H1 (cell line): Measurements from ENCODE around the gene C12orf42. TPM values are rescaled to one million over a fixed set of nuclear protein-coding genes. Genes with fewer than 3 reads are reported as not detected.

Source experiments
- CTCF ChIA-PET: fragments of 300-600 bp; sonication (Branson Sonifier 250); formaldehyde crosslinking; loops from one replicate; lab custom pipeline; 2021; ENCODE audit not compliant: partially characterized antibody; lab: Charles Lee
- POLR2A ChIA-PET: fragments of 300-600 bp; sonication (Branson Sonifier 250); formaldehyde crosslinking; loops from one replicate; lab custom pipeline; 2021; ENCODE audit warnings: inconsistent platforms; ENCODE audit not compliant: partially characterized antibody; lab: Charles Lee
- DNase-seq, 2 experiments: peaks; one replicate each; pipeline versions ENCODE4 v3.0.0 to v3.0.0-alpha.2; 2010 to 2022; ENCODE audit warnings: low spot score in 2 of 2, low read depth in 1 of 2, mixed read lengths in 1 of 2
- FAIRE-seq: peaks from 2 replicates; lab custom pipeline; 2011; peaks lifted over from hg19 to GRCh38; lab: Jason Lieb, UNC
- H2AFZ ChIP-seq: 2 replicates; pipeline ENCODE4 v1.8.1; 2012; ENCODE audit warnings: low read length, inconsistent platforms
- H2AK5ac ChIP-seq: 2 replicates; pipeline ENCODE4 v1.6.1; 2013; ENCODE audit warnings: low read depth, low read length
- H2BK120ac ChIP-seq: replicated peaks from 2 replicates; pipeline ENCODE3; 2013; ENCODE audit warnings: low read depth, low read length, inconsistent platforms
- H2BK12ac ChIP-seq: 2 replicates; pipeline ENCODE4 v1.6.1; 2013; ENCODE audit warnings: low read depth, low read length
- H2BK15ac ChIP-seq: 2 replicates; pipeline ENCODE4 v1.6.1; 2013; ENCODE audit warnings: low read length
- H2BK20ac ChIP-seq: 2 replicates; pipeline ENCODE4 v1.6.1; 2013; ENCODE audit warnings: low read length
- H2BK5ac ChIP-seq: 2 replicates; pipeline ENCODE4 v1.6.1; 2013; ENCODE audit warnings: low read depth, low read length
- H3K14ac ChIP-seq: 2 replicates; pipeline ENCODE4 v1.6.1; 2013; ENCODE audit warnings: inconsistent platforms; ENCODE audit not compliant: insufficient read length
- H3K18ac ChIP-seq: 2 replicates; pipeline ENCODE4 v1.6.1; 2013; ENCODE audit warnings: low read length; ENCODE audit errors: extremely low read depth
- H3K23ac ChIP-seq: 2 replicates; pipeline ENCODE4 v1.6.1; 2013; ENCODE audit warnings: inconsistent platforms; ENCODE audit not compliant: insufficient read length
- H3K23me2 ChIP-seq: 2 replicates; pipeline ENCODE4 v1.6.1; 2013; ENCODE audit warnings: low read depth, low read length
- H3K27ac ChIP-seq: 2 replicates; pipeline ENCODE4 v1.6.1; 2011; ENCODE audit warnings: low read depth, low read length, inconsistent platforms
- H3K27me3 ChIP-seq, 4 experiments: replicated peaks in 1 of 4; 1 replicate in 1 of 4; 2 replicates in 3 of 4; pipeline versions ENCODE4 v1.6.1 to v1.8.1; 2011 to 2013; ENCODE audit warnings: low read length in 3 of 4, mild to moderate bottlenecking in 3 of 4, inconsistent platforms in 2 of 4, mixed read lengths in 2 of 4, moderate library complexity in 1 of 4; ENCODE audit not compliant: control insufficient read depth in 3 of 4, insufficient read depth in 3 of 4; ENCODE audit errors: extremely low read depth in 1 of 4
- H3K36me3 ChIP-seq, 4 experiments: 2 replicates each; pipeline versions ENCODE4 v1.6.1 to v1.8.1; 2011 to 2013; ENCODE audit warnings: mild to moderate bottlenecking in 4 of 4, low read length in 3 of 4, moderate library complexity in 2 of 4, control low read depth in 1 of 4, inconsistent platforms in 1 of 4; ENCODE audit not compliant: insufficient read depth in 4 of 4, control insufficient read depth in 2 of 4
- H3K4ac ChIP-seq: replicated peaks from 2 replicates; pipeline ENCODE3; 2013; ENCODE audit warnings: low read length, low read depth, mixed read lengths, inconsistent platforms; ENCODE audit not compliant: insufficient read length
- H3K4me1 ChIP-seq, 4 experiments: replicated peaks in 1 of 4; 1 replicate in 1 of 4; 2 replicates in 3 of 4; pipeline versions ENCODE4 v1.6.1 to v1.8.1; 2011 to 2013; ENCODE audit warnings: low read length in 3 of 4, inconsistent platforms in 2 of 4, mixed read lengths in 1 of 4; ENCODE audit not compliant: insufficient read depth in 4 of 4, control insufficient read depth in 3 of 4
- H3K4me2 ChIP-seq, 2 experiments: 2 replicates each; pipeline versions ENCODE4 v1.6.1 to v1.8.1; 2011 to 2013; ENCODE audit warnings: low read depth in 2 of 2, low read length in 2 of 2, control low read depth in 1 of 2, inconsistent platforms in 1 of 2, mild to moderate bottlenecking in 1 of 2; ENCODE audit not compliant: insufficient read depth in 1 of 2
- H3K4me3 ChIP-seq, 4 experiments: fragments of 200-600, 300-600 bp in 1 of 4; sonication (generic), shearing (Covaris generic), sonication (Bioruptor Twin) in 1 of 4; 2 replicates each; pipeline versions ENCODE4 v1.5.1 to v1.8.1; 2011 to 2016; ENCODE audit warnings: low read length in 4 of 4, low read depth in 3 of 4, control low read depth in 2 of 4, inconsistent platforms in 2 of 4, mild to moderate bottlenecking in 2 of 4, mixed read lengths in 1 of 4, moderate library complexity in 1 of 4; ENCODE audit not compliant: insufficient read depth in 2 of 4; ENCODE audit errors: extremely low read depth in 1 of 4
- H3K56ac ChIP-seq: replicated peaks from 2 replicates; pipeline ENCODE3; 2013; ENCODE audit warnings: low read depth, mild to moderate bottlenecking, mixed read lengths, low read length, inconsistent platforms; ENCODE audit not compliant: insufficient read length
- H3K79me1 ChIP-seq: 2 replicates; pipeline ENCODE4 v1.6.1; 2013; ENCODE audit warnings: low read depth, low read length, control low read depth
- H3K79me2 ChIP-seq, 2 experiments: 2 replicates each; pipeline versions ENCODE4 v1.6.1 to v1.8.1; 2012 to 2013; ENCODE audit warnings: low read length in 2 of 2, mild to moderate bottlenecking in 2 of 2, inconsistent platforms in 1 of 2; ENCODE audit not compliant: insufficient read depth in 2 of 2, control insufficient read depth in 1 of 2
- H3K9ac ChIP-seq, 4 experiments: replicated peaks in 1 of 4; 1 replicate in 1 of 4; 2 replicates in 3 of 4; pipeline versions ENCODE4 v1.6.1 to v1.8.1; 2011 to 2013; ENCODE audit warnings: low read depth in 3 of 4, low read length in 3 of 4, control low read depth in 2 of 4, mild to moderate bottlenecking in 2 of 4, moderate library complexity in 2 of 4, inconsistent platforms in 1 of 4; ENCODE audit errors: extremely low read depth in 1 of 4
- H3K9me3 ChIP-seq, 2 experiments: 2 replicates each; pipeline versions ENCODE4 v1.6.1 to v1.8.1; 2012 to 2013; ENCODE audit warnings: mild to moderate bottlenecking in 2 of 2, moderate library complexity in 2 of 2, control low read depth in 1 of 2, inconsistent platforms in 1 of 2, low read depth in 1 of 2, low read length in 1 of 2, mixed read lengths in 1 of 2; ENCODE audit not compliant: insufficient read depth in 2 of 2
- H4K20me1 ChIP-seq, 2 experiments: replicated peaks in 1 of 2; 2 replicates each; pipeline versions ENCODE3 to v1.8.1; 2011 to 2013; ENCODE audit warnings: inconsistent platforms in 2 of 2, low read length in 2 of 2, mild to moderate bottlenecking in 1 of 2; ENCODE audit not compliant: insufficient read depth in 2 of 2, control insufficient read depth in 1 of 2
- H4K5ac ChIP-seq: 2 replicates; pipeline ENCODE4 v1.6.1; 2013; ENCODE audit warnings: low read length, low read depth, mixed read lengths, inconsistent platforms; ENCODE audit not compliant: insufficient read length
- H4K8ac ChIP-seq: 2 replicates; pipeline ENCODE4 v1.8.0; 2013; ENCODE audit warnings: mild to moderate bottlenecking, moderate library complexity, low read length, inconsistent platforms; ENCODE audit not compliant: insufficient read depth; ENCODE audit errors: extremely low read depth
- H4K91ac ChIP-seq: replicated peaks from 2 replicates; pipeline ENCODE3; 2013; ENCODE audit warnings: low read length, mixed read lengths, inconsistent platforms; ENCODE audit not compliant: insufficient read length
- GABPA ChIP-seq: IDR thresholded peaks from 2 replicates; pipeline ENCODE4 v1.6.1; 2011; ENCODE audit warnings: mild to moderate bottlenecking, low read length, moderate library complexity, borderline replicate concordance; ENCODE audit not compliant: insufficient read depth
- WGBS, 2 experiments: shearing (Covaris generic) in 1 of 2; methylation state at CpG; one replicate each; pipeline versions ENCODE4 v1.1.6 to v1.1.7; 2013 to 2015; ENCODE audit warnings: low lambda C conversion rate in 2 of 2, mixed read lengths in 2 of 2, inconsistent platforms in 1 of 2, low coverage in 1 of 2, missing lambda C conversion rate in 1 of 2; ENCODE audit not compliant: insufficient replicate concordance in 2 of 2, insufficient coverage in 1 of 2, insufficient read length in 1 of 2; ENCODE audit errors: extremely low coverage in 1 of 2, missing lambda C conversion rate in 1 of 2; 5-methylcytosine and 5-hydroxymethylcytosine counted together
- polyA plus RNA-seq, 7 experiments: library from polyadenylated mRNA; depleted of rRNA in 3 of 7; stranded (reverse) in 5 of 7; unstranded in 2 of 7; fragments of >200 nt in 5 of 7; fragments of 200-250 nt in 2 of 7; gene quantifications; 1 replicate in 5 of 7; 2 replicates in 1 of 7; 4 replicates in 1 of 7; pipeline versions ENCODE4 v1.2.1 to v1.2.3, GENCODE V29; 2011 to 2013; ENCODE audit warnings: missing spikeins in 2 of 7, mixed read lengths in 2 of 7
- total RNA-seq: library from RNA; stranded (reverse); fragmentation: NEBNext Ultra II Directional; extraction: Animal tissue kit (Norgen Biotek cat#: 25700); gene quantifications from 2 replicates; pipeline ENCODE4 v1.2.1, GENCODE V29; 2021

Gene C12orf42
- total and polyA plus RNA-seq, 2 of the 8 experiments (the other 6 are each of a cell fraction or from before 2014, with no cell fraction given), result 0.05 TPM; not detected in 1

GRCh38 chr12:103399986-103400385 lies 95.8 kb downstream of the C12orf42 start:
- Histone ChIP-seq H3K4me3 (no peak overlapping the region), H2AFZ (no peak overlapping the region), H4K5ac (no peak overlapping the region), H2BK120ac (no peak overlapping the region), H3K4me1 (peaks cover 0 to 4% (median 1%) of the 10 kb centered on the region in 4 experiments; a peak in 2 of 7 replicates), H2BK12ac (no peak overlapping the region), H3K27me3 (no peaks in the 10 kb centered on the region), H3K23me2 (no peaks in the 10 kb centered on the region), H3K27ac (no peak overlapping the region), H3K9me3 (peaks cover 0 to 3% of the 10 kb centered on the region in 2 experiments; a peak in 1 of 4 replicates), H3K4me2 (no peak overlapping the region), H3K18ac (no peak overlapping the region), H3K4ac (no peak overlapping the region), H4K8ac (no peak overlapping the region), H3K9ac (no peak overlapping the region), H3K56ac (no peak overlapping the region), H2BK15ac (no peak overlapping the region), H2BK20ac (no peak overlapping the region), H2AK5ac (no peak overlapping the region), H4K91ac (no peak overlapping the region), H3K23ac (no peak overlapping the region), H3K79me2 (no peaks in the 10 kb centered on the region), H4K20me1 (no peaks in the 10 kb centered on the region), H3K36me3 (no peaks in the 10 kb centered on the region), H2BK5ac (no peak overlapping the region), H3K14ac (no peak overlapping the region), H3K79me1 (no peaks in the 10 kb centered on the region)
- WGBS, 2 experiments, result 100% methylated on average over 1 of the region's 1 CpG; no CpG with 5 or more reads in 1 of the 2 experiments
- FAIRE-seq, result no peak
- no peak for TF ChIP-seq GABPA
- ChIA-PET POLR2A (no interaction called here), CTCF (interaction anchor here (0.5 to 2.8 kb wide), 5 partner anchors 19 to 970 kb away, joined by 3 to 19 read pairs (median 3); no protein-coding TSS in a partner anchor)
- no peak for DNase-seq
